GM21737 (cell line): ENCODE measurements around the gene NEK11.

Experiments used
- ATAC-seq: cut with Tn5 transposase; IDR thresholded peaks from one replicate; pipeline ENCODE4 v1.9.1; 2021; ENCODE audit warnings: mild to moderate bottlenecking, moderate library complexity; ENCODE audit not compliant: unreplicated experiment

NEK11 gene

GRCh38 chr3:131114256-131114655, 87.6 kb downstream of the NEK11 start:
- ATAC-seq = no peak

- ATAC-seq = no peak
Observed at GRCh38 chr3:131125684-131126083, 99.0 kb downstream of the NEK11 start.

- no peak for ATAC-seq
Observed at GRCh38 chr3:131140891-131141290, 114.2 kb downstream of the NEK11 start.

DNA sequence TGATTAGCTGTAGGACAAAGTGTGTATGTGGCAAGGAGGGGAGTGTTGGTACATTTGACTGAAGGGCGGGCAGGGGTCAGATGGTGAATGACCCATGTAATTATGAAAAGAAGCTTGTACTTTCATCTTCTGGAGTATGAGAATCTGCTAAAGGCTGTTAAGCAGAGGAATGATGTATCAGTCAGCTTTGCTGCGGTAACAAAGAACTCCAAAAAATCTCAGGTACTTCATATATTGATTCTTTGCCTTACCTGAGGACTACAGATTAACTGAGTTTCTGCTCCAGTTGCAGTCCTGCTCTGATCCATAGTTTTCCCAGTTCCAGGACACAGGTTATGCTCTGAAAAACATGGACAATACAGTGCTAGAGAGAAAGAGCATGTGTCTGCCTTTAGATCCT, 115.1 kb downstream of the NEK11 start:
- ATAC-seq = no peak

GRCh38 chr3:131142580-131142979, 115.9 kb downstream of the NEK11 start:
- ATAC-seq = no peak

GRCh38 chr3:131143802-131144201, 117.1 kb downstream of the NEK11 start:
- no peak for ATAC-seq

GRCh38 chr3:131147534-131147933, 120.9 kb downstream of the NEK11 start:
- no peak for ATAC-seq

DNA sequence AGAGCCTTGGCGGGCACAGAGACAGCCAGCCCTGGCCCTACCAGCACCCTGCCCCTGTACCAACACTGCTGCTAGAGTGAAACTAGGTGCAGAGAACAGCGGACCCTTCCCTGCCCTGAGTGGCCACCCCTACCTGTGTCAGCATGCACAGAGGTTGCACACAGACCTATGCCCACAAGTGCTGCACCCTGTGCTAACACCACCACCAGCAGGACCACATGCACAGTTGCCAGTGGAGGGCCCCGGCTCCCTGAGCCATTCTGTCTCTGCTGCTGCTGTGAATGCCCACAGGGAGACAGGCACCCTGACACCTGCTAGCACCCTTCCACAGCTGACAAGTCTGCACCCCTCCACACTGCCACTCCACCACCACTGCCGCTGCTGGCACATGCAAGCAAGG, 131.8 kb downstream of the NEK11 start:
- no peak for ATAC-seq

DNA sequence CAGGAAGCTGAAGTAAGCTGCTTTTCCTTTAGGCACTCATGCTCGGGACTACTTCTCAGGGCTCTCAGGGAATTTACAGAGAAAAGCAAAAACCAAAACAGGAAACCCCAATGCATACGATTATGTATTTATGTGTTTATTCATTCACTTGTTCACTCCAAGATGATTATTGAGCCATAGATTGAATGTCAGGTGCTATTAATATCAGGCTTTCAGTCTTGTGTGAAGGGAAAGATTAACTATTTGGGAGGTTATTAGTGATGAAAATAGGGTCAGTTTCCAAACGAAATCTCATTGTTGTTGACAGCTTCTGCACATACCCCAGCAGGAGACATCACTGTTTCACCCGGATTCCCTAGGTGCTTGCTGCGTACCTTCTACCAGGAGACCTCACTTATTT, 135.8 kb downstream of the NEK11 start:
- no peak for ATAC-seq

DNA sequence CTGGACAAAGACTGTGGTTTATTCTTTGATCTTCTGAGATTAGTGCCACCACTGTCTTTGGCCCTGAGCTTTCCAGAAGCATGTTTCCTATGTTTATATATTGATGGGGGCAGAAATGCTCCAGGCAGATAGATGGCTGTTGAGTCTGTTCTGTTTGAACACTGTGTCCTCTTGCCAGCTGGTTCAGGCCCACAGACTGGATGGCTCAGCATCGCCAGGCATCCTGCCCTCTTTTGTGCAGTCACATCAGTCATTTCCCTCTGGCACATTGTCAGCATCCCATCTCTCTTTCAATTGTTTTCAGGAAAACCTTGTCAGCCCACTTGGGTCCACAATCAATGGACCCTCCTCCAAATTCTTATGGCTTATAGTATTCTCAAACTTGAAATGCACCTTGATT, 141.2 kb downstream of the NEK11 start:
- no peak for ATAC-seq

DNA sequence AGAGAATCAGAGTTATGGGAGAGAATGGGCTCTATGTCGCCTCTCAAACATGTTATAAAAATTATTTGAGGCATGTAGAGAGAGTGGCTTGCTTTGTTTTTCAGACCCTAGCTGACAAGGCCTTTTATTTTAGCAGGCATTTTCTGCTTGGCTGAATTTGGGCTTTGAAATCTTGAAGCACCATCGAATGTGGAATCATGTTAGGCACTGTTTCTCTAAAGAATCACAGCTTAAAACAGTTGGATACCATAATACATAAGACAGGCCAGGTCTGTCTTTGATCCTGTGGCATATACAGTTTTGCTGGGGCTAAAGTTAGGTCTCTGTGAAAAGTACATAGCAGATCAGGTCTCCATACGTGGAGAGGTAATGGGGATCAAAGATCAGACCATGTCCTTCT, 142.7 kb downstream of the NEK11 start:
- no peak for ATAC-seq

DNA sequence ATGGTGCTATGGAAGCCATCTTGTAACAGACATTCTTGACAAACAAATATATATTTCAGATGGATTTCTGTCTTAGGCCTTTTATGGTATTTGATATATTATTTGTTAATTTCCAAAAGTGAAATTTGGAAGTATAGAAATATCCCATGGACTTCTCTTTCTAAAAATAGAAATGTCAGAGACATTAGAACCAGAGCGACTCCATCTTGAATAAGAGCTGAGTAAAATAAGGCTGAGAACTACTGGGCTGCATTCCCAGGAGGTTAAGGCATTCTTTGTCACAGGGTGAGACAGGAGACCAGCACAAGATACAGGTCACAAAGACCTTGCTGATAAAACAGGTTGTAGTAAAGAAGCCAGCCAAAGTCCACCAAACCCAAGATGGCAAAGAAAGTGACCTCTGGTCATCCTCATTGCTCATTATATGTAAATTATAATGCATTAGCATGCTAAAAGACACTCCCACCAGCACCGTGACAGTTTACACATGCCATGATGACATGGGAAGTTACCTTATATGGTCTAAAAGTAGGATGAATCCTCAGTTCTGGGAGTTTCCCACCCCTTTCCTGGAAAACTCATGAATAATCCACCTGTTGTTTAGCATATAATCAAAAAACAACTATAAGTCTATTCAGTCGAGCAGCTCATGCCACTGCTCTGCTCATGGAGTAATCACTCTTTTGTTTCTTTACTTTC, 146.0 kb downstream of the NEK11 start:
- ATAC-seq = no peak

DNA sequence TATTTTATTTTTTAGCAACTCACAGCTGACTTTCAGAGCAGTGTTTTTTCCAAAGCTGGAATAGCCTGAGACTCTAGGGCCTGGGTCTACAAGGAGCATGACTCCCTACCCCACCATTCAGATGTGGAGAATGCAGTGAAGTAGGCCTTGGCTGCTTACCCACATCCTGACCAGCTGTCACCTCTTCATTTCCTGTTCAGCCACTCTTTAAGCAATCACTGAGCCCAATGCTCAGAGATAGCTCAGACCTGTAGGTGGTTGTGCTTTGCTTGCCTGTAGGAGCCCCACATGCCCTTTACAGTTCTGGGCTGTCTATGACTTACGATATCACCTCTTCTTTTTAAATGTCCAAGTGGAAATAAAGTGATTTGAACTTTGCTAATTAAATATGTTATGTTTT, 148.1 kb downstream of the NEK11 start:
- ATAC-seq = peak; percentile 92

- ATAC-seq = no peak
Observed at GRCh38 chr3:131178710-131179375, 152.2 kb downstream of the NEK11 start.

- no peak for ATAC-seq
Observed at GRCh38 chr3:131192701-131193100, 166.0 kb downstream of the NEK11 start.

GRCh38 chr3:131193641-131194238, 167.1 kb downstream of the NEK11 start:
- no peak for ATAC-seq

DNA sequence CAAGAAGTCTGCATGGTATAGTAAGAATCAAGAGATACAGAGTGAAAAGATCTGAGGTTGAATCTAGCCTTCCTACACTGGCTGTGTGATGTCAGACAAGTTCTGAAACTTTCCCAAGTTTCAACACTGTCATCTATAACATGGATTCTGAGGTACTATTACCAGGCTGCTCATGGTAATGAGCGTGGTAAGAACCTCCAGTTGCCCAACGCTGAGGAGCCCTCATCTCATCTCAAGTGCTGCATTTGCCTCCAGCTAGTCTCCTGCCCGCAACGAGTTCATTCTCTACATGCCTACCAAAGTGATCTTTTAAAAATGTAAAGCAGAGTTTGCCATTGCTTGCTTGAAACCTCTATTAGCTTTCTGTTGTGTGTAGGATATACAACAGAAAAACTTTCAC, 168.1 kb downstream of the NEK11 start:
- ATAC-seq = no peak

DNA sequence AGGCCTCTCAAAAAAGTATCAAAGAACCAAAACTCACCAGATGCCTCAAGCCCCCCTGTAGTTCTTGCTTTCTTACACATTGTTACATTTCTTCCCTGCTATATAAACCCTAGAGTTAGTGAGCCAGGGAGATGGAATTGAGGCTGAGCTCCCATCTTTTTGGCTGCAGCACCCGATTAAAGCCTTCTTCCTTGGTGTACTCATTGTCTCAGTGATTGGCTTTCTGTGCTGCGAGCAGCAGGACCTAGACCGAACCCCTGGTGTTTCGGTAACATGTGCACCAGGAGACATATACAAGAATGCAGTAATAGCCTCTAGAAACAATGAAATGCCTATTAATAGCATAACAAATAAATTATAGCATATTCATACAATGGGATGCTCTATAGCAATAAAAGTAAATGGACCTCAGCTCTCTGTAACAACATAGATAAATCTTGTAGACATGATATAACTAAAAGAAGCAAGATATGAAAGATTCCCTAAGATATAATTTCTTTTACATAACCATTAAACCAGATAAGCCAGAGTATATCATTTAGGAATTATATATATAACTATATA, 174.0 kb downstream of the NEK11 start:
- ATAC-seq = no peak

DNA sequence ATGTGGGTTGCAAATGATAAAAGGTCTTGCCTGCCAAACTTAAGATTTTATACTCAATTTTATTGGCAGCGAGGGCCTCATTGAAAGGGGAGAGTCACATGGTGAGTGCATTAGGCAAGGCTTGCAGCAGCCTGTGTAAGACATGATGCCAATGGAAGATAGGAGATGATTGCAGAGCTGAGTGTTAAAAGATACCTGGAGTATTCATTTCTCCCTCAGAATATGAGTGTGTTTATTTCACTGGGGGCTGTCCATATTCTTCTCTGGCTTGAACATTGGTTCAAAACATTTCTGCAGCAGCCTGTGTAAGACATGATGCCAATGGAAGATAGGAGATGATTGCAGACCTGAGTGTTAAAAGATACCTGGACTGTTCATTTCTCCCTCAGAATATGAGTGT, 189.7 kb downstream of the NEK11 start:
- ATAC-seq = no peak

DNA sequence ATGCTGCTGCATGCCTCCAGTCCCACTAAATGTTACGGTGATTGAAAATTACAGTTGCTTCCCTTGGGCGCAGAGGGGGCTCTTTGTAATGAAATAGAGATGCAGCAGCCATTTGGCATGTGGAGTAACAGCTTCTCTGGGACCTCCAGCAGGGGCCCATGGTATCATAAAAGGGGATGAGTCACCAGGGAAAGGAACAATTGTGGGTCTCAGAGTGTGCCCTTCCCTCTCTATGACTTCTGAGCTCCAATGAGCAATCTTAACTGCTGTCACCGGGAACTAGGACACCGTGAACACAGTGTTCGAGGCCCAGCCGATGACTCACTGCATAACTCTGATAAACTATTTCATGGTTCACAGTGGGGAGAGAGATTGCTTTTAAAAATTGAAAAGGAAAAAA, 190.1 kb downstream of the NEK11 start:
- no peak for ATAC-seq

- ATAC-seq = no peak
Observed at GRCh38 chr3:131217296-131217741, 190.6 kb downstream of the NEK11 start.

- ATAC-seq = no peak
Observed at GRCh38 chr3:131218196-131218595, 191.5 kb downstream of the NEK11 start.
